Ishikawa (cell line): Measurements from ENCODE around the gene MMAB.

Source experiments
- CEBPB ChIP-seq: IDR thresholded peaks from 2 replicates; pipeline ENCODE4 v1.6.1; 2012
- CREB1 ChIP-seq: IDR thresholded peaks from 2 replicates; pipeline ENCODE4 v1.6.1; 2012; ENCODE audit warnings: low read depth
- EGR1 ChIP-seq: IDR thresholded peaks from 2 replicates; pipeline ENCODE4 v1.6.1; 2012
- EP300 ChIP-seq: IDR thresholded peaks from 2 replicates; pipeline ENCODE4 v1.6.1; 2012; ENCODE audit warnings: borderline replicate concordance
- FOXM1 ChIP-seq: IDR thresholded peaks from 2 replicates; pipeline ENCODE4 v1.6.1; 2012; ENCODE audit warnings: low read depth, borderline replicate concordance
- NFIC ChIP-seq: IDR thresholded peaks from 2 replicates; pipeline ENCODE4 v1.6.1; 2012
- RAD21 ChIP-seq: IDR thresholded peaks from 2 replicates; pipeline ENCODE4 v1.6.1; 2012; ENCODE audit warnings: low read depth
- TAF1 ChIP-seq: IDR thresholded peaks from 2 replicates; pipeline ENCODE4 v1.6.1; 2012; ENCODE audit warnings: low read depth, mild to moderate bottlenecking
- TCF12 ChIP-seq: IDR thresholded peaks from 2 replicates; pipeline ENCODE4 v1.6.1; 2012; ENCODE audit warnings: low read depth
- TEAD4 ChIP-seq: IDR thresholded peaks from 2 replicates; pipeline ENCODE4 v1.6.1; 2012
- YY1 ChIP-seq: IDR thresholded peaks from 2 replicates; pipeline ENCODE4 v1.6.1; 2012; ENCODE audit warnings: low read depth
- ZBTB7A ChIP-seq: IDR thresholded peaks from 2 replicates; pipeline ENCODE4 v1.6.1; 2012; ENCODE audit warnings: low read depth
- TF ChIP-seq, protein P1 (sequence below): IDR thresholded peaks from 2 replicates; pipeline ENCODE4 v1.6.1; 2012
- TF ChIP-seq, protein P2 (sequence below): IDR thresholded peaks from 2 replicates; pipeline ENCODE4 v1.6.1; 2012; ENCODE audit warnings: low read depth, mild to moderate bottlenecking
- TF ChIP-seq, protein P3 (sequence below): IDR thresholded peaks from 2 replicates; pipeline ENCODE4 v1.6.1; 2012

Gene MMAB

DNA sequence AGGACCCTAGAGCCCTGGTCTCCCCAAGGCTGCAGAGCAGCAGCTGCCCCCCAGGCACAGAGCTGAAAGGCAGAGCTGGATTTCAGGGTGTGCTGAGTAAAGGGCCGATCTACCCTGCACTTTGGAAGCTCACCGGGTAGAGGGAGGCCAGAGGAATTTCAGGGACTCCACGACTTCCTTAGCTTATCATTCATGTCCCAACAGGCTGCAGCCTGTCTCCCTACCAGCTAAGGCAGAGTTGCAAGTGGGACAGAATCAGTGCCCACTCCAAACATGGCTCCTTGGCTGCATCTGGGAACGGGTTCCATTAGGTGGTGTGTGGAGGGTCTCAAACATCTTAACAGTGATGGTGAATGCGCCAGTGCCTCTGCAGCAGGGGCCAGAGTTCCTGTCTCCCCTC lies 27.5 kb downstream of the MMAB start:
- TF ChIP-seq CREB1 (no peak), NFIC (no peak), FOXM1 (no peak), ZBTB7A (no peak), TCF12 (no peak), YY1 (no peak)

DNA sequence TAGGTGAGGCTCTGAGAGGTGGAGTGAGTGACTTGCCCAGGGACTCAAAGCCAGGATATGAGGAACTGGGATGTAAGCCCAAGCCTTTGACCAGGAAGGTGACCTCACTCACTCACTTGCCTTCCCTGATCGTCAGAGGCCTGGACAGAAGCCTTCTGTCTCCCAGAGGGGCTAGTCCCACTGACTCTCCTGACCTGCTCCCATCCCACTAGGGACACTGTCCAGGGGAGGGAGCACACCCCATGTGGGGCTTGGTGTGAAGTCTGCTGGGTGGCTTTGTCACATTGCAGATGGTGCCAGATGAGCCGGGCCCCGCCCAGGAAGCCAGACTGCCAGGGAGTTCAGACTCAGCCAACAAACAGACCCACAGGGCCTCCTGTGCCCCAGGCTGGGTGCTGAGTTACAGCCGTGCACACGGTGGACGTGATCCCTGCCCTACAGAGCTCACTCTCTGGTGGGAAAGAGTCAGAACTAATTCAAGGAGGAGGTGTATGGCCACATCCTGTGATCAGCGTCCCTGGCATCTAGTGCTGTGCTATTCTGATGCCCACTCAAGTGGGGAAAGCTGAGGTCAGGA lies 28.3 kb downstream of the MMAB start:
- TF ChIP-seq, protein P1, sequence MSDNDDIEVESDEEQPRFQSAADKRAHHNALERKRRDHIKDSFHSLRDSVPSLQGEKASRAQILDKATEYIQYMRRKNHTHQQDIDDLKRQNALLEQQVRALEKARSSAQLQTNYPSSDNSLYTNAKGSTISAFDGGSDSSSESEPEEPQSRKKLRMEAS: no peak
- TF ChIP-seq TCF12 (no peak), RAD21 (no peak), NFIC (no peak), TEAD4 (no peak), TAF1 (no peak), FOXM1 (no peak), EP300 (no peak), EGR1 (no peak), ZBTB7A (no peak), YY1 (no peak), CEBPB (no peak), CREB1 (no peak)
- TF ChIP-seq, protein P2, sequence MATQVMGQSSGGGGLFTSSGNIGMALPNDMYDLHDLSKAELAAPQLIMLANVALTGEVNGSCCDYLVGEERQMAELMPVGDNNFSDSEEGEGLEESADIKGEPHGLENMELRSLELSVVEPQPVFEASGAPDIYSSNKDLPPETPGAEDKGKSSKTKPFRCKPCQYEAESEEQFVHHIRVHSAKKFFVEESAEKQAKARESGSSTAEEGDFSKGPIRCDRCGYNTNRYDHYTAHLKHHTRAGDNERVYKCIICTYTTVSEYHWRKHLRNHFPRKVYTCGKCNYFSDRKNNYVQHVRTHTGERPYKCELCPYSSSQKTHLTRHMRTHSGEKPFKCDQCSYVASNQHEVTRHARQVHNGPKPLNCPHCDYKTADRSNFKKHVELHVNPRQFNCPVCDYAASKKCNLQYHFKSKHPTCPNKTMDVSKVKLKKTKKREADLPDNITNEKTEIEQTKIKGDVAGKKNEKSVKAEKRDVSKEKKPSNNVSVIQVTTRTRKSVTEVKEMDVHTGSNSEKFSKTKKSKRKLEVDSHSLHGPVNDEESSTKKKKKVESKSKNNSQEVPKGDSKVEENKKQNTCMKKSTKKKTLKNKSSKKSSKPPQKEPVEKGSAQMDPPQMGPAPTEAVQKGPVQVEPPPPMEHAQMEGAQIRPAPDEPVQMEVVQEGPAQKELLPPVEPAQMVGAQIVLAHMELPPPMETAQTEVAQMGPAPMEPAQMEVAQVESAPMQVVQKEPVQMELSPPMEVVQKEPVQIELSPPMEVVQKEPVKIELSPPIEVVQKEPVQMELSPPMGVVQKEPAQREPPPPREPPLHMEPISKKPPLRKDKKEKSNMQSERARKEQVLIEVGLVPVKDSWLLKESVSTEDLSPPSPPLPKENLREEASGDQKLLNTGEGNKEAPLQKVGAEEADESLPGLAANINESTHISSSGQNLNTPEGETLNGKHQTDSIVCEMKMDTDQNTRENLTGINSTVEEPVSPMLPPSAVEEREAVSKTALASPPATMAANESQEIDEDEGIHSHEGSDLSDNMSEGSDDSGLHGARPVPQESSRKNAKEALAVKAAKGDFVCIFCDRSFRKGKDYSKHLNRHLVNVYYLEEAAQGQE: no peak
- TF ChIP-seq, protein P3, sequence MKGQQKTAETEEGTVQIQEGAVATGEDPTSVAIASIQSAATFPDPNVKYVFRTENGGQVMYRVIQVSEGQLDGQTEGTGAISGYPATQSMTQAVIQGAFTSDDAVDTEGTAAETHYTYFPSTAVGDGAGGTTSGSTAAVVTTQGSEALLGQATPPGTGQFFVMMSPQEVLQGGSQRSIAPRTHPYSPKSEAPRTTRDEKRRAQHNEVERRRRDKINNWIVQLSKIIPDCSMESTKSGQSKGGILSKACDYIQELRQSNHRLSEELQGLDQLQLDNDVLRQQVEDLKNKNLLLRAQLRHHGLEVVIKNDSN: no peak

DNA sequence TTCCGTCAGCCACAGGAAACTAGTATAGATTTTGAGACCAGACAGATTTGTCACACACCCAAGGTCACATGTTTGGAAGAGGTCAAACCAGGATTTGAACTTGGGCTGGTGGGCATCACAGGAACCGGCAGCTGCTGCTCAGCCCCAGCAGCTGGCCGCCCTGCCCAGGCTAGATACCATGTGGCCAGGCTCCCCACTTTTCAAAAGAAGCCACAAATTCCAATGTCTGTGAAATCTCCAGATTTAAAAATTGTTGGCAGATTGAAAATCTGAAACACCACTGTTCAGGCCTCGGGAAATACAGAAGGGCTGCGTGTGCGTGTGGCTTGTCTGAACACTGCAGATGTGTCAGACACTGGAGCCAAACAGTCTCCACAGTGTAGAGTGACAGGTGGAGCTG lies 30.4 kb downstream of the MMAB start:
- TF ChIP-seq CREB1: no peak
- TF ChIP-seq TEAD4: no peak
- no peak for TF ChIP-seq RAD21
- no peak for TF ChIP-seq TAF1
- no peak for TF ChIP-seq YY1
- no peak for TF ChIP-seq FOXM1
- no peak for TF ChIP-seq TCF12
- TF ChIP-seq, protein P3: no peak
- TF ChIP-seq ZBTB7A: no peak
- no peak for TF ChIP-seq EGR1
- TF ChIP-seq, protein P2: no peak

DNA sequence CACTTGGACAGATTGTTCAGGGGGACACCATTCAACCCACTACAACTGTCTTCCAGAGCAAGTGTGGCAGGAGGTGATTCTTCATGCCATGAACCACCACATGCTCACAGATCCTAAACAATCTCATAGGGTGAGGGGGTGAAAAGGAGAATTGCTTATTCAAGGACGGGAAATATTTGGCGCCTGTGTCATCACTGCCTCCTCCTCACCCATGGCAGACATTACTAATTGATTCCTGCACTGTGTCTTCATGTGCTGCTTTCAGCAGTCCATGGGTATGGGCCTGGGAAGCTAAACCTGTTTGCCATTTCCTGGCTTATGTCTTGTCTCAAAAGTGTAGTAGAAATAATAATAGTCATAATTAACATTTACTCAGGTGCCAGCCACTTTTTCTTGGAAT lies 31.3 kb downstream of the MMAB start:
- no peak for TF ChIP-seq ZBTB7A

DNA sequence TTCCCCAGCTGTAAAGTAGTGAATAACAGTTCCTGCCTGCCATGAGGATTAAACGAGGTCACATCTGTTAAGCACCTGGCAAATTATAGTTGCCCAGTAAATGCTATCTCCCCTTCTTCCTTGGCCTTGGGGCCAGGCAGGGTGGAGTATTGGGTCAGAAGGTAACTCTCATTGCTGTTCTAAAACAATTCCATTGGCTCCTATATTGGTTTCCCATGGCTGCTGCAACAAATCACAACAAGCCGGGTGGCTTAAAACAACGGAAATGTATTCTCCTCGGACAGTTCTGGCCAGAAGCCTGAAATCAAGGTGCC lies 31.9 kb downstream of the MMAB start:
- TF ChIP-seq TAF1: no peak
- no peak for TF ChIP-seq YY1
- TF ChIP-seq, protein P3: no peak
- no peak for TF ChIP-seq ZBTB7A
- TF ChIP-seq EGR1: no peak
- TF ChIP-seq, protein P1: no peak
- TF ChIP-seq, protein P2: no peak
- TF ChIP-seq CEBPB: no peak
- TF ChIP-seq TCF12: no peak
- no peak for TF ChIP-seq FOXM1
- no peak for TF ChIP-seq NFIC
- no peak for TF ChIP-seq TEAD4
- TF ChIP-seq CREB1: no peak
